DND-41 (cell line): ENCODE measurements around the gene LDLRAP1.

Experiments used
- EZH2 ChIP-seq: IDR thresholded peaks from 3 replicates; pipeline ENCODE4 v1.6.1; 2012; ENCODE audit warnings: borderline replicate concordance, low read depth, mild to moderate bottlenecking, moderate library complexity, low read length, inconsistent platforms; ENCODE audit not compliant: severe bottlenecking
- TF ChIP-seq, protein P1 (sequence below): IDR thresholded peaks from 2 replicates; pipeline ENCODE4 v1.5.1; 2012; ENCODE audit warnings: borderline replicate concordance, low read length, moderate library complexity, mild to moderate bottlenecking; ENCODE audit not compliant: poor library complexity, severe bottlenecking; ENCODE audit errors: extremely low read depth

- TF ChIP-seq, protein P1, sequence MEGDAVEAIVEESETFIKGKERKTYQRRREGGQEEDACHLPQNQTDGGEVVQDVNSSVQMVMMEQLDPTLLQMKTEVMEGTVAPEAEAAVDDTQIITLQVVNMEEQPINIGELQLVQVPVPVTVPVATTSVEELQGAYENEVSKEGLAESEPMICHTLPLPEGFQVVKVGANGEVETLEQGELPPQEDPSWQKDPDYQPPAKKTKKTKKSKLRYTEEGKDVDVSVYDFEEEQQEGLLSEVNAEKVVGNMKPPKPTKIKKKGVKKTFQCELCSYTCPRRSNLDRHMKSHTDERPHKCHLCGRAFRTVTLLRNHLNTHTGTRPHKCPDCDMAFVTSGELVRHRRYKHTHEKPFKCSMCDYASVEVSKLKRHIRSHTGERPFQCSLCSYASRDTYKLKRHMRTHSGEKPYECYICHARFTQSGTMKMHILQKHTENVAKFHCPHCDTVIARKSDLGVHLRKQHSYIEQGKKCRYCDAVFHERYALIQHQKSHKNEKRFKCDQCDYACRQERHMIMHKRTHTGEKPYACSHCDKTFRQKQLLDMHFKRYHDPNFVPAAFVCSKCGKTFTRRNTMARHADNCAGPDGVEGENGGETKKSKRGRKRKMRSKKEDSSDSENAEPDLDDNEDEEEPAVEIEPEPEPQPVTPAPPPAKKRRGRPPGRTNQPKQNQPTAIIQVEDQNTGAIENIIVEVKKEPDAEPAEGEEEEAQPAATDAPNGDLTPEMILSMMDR = no peak
- no peak for TF ChIP-seq EZH2
These were observed 5.1 kb upstream of the LDLRAP1 start for GRCh38 chr1:25538191-25538767.
